Activated T-cell treated with anti-CD3 and anti-CD28 coated beads for 4 hours (primary cell): ENCODE measurements around the gene MYO9A.
"Not testable (repeated sequence)": the region's sequence is repeated elsewhere in the genome, so short reads cannot be mapped to it uniquely, and the experiment has no call there.

Experiments used
- DNase-seq: peaks from one replicate; pipeline ENCODE4 v3.0.0-alpha.2; 2020

The MYO9A gene

GRCh38 chr15:71939981-71940588, 177.9 kb downstream of the MYO9A start:
- no peak for DNase-seq

GRCh38 chr15:71937650-71938311, 180.2 kb downstream of the MYO9A start:
- no peak for DNase-seq

- no peak for DNase-seq
Observed at GRCh38 chr15:71934446-71934845, 183.5 kb downstream of the MYO9A start.

GRCh38 chr15:71932689-71933088, 185.3 kb downstream of the MYO9A start:
- DNase-seq = no peak

- DNase-seq = no peak
Observed at GRCh38 chr15:71931261-71931660, 186.7 kb downstream of the MYO9A start.

- DNase-seq = no peak
Observed at GRCh38 chr15:71925145-71925544, 192.8 kb downstream of the MYO9A start.

GRCh38 chr15:71921191-71921590, 196.8 kb downstream of the MYO9A start:
- no peak for DNase-seq

- DNase-seq = no peak
Observed at GRCh38 chr15:71920573-71920972, 197.4 kb downstream of the MYO9A start.

- no peak for DNase-seq
Observed at GRCh38 chr15:71916834-71917233, 201.1 kb downstream of the MYO9A start.

GRCh38 chr15:71914092-71914491, 203.9 kb downstream of the MYO9A start:
- no peak for DNase-seq

GRCh38 chr15:71899674-71900073, 218.3 kb downstream of the MYO9A start:
- DNase-seq = no peak

GRCh38 chr15:71893691-71894090, 224.3 kb downstream of the MYO9A start:
- no peak for DNase-seq

GRCh38 chr15:71892335-71892734, 225.6 kb downstream of the MYO9A start:
- no peak for DNase-seq

- DNase-seq = no peak
Observed at GRCh38 chr15:71891026-71891425, 226.9 kb downstream of the MYO9A start.

- no peak for DNase-seq
Observed at GRCh38 chr15:71889947-71890346, 228.0 kb downstream of the MYO9A start.

GRCh38 chr15:71889385-71889784, 228.6 kb downstream of the MYO9A start:
- DNase-seq = no peak

- DNase-seq = no peak
Observed at GRCh38 chr15:71888797-71889196, 229.2 kb downstream of the MYO9A start.

- DNase-seq = no peak
Observed at GRCh38 chr15:71885390-71885789, 232.6 kb downstream of the MYO9A start.

GRCh38 chr15:71883447-71883846, 234.5 kb downstream of the MYO9A start:
- no peak for DNase-seq

GRCh38 chr15:71880276-71880675, 237.7 kb downstream of the MYO9A start:
- no peak for DNase-seq

GRCh38 chr15:71874245-71874644, 243.7 kb downstream of the MYO9A start:
- DNase-seq = no peak

GRCh38 chr15:71858232-71858631, 259.7 kb downstream of the MYO9A start:
- not testable (repeated sequence) for DNase-seq

- no peak for DNase-seq
Observed at GRCh38 chr15:71853543-71853942, 264.4 kb downstream of the MYO9A start.

GRCh38 chr15:71844916-71845315, 273.0 kb downstream of the MYO9A start:
- DNase-seq = no peak

- DNase-seq = no peak
Observed at GRCh38 chr15:71841563-71841962, 276.4 kb downstream of the MYO9A start.
